K562 (cell line): ENCODE data around the gene LTK. TPM values are rescaled to one million over a fixed set of nuclear protein-coding genes. Genes with fewer than 3 reads are reported as not detected.
A peak's percentile ranks its signal among the peaks of the same experiment; 100 is the strongest.

Experiments
- ARID2 ChIP-seq: fragments of 450-650 bp; IDR thresholded peaks from 2 replicates; pipeline ENCODE4 v1.6.1; 2017; ENCODE audit warnings: antibody characterized with exemption, mild to moderate bottlenecking
- ARNT ChIP-seq, 2 experiments: fragments of 450-650 bp; IDR thresholded peaks; 2 replicates each; pipeline ENCODE4 v1.6.1; 2016; ENCODE audit warnings: mild to moderate bottlenecking in 1 of 2
- ASH1L ChIP-seq: fragments of 450-650 bp; IDR thresholded peaks from 2 replicates; pipeline ENCODE4 v1.6.1; 2018; ENCODE audit warnings: borderline replicate concordance, mild to moderate bottlenecking, low read depth; ENCODE audit not compliant: partially characterized antibody
- CREM ChIP-seq: IDR thresholded peaks from 2 replicates; pipeline ENCODE4 v1.6.1; 2014; ENCODE audit warnings: antibody characterized with exemption, low read depth
- CTCF ChIP-seq, 3 experiments: IDR thresholded peaks in 2 of 3; conservative IDR thresholded peaks in 1 of 3; 2 replicates each; pipeline ENCODE4 v1.5.1; 2011 to 2012; ENCODE audit warnings: low read length in 3 of 3, mild to moderate bottlenecking in 3 of 3, control low read depth in 2 of 3, improper control_type of control experiment in 1 of 3, inconsistent platforms in 1 of 3, low read depth in 1 of 3, mixed read lengths in 1 of 3, moderate library complexity in 1 of 3; ENCODE audit not compliant: insufficient read depth in 2 of 3
- DEAF1 ChIP-seq: fragments of 450-650 bp; formaldehyde crosslinking; IDR thresholded peaks from 2 replicates; pipeline ENCODE4 v1.4.0; 2020; ENCODE audit warnings: mild to moderate bottlenecking, moderate library complexity
- JUND ChIP-seq, 2 experiments: IDR thresholded peaks; 2 replicates in 1 of 2; 3 replicates in 1 of 2; pipeline ENCODE4 v1.6.1; 2011; ENCODE audit warnings: borderline replicate concordance in 2 of 2, low read depth in 2 of 2, low read length in 2 of 2, improper control_type of control experiment in 1 of 2, missing biosample characterization in 1 of 2, missing genetic modification characterization in 1 of 2, missing genetic modification reagents in 1 of 2
- KAT7 ChIP-seq: sonication (generic); formaldehyde crosslinking; IDR thresholded peaks from 2 replicates; pipeline ENCODE4 v1.8.0; 2022; ENCODE audit warnings: missing genetic modification reagents, mild to moderate bottlenecking, borderline replicate concordance
- NELFE ChIP-seq: IDR thresholded peaks from 2 replicates; pipeline ENCODE4 v1.6.1; 2011; ENCODE audit warnings: mild to moderate bottlenecking; ENCODE audit not compliant: insufficient read depth, insufficient read length
- POLR2AphosphoS2 ChIP-seq: IDR thresholded peaks from 2 replicates; pipeline ENCODE4 v1.6.1; 2012; ENCODE audit warnings: low read length, improper control_type of control experiment
- RB1 ChIP-seq: fragments of 450-650 bp; IDR thresholded peaks from 2 replicates; pipeline ENCODE4 v1.6.1; 2017; ENCODE audit warnings: low read depth, mild to moderate bottlenecking
- SMC3 ChIP-seq: conservative IDR thresholded peaks from 2 replicates; pipeline ENCODE4 v1.6.1; 2011; ENCODE audit warnings: low read depth, low read length, improper control_type of control experiment; ENCODE audit not compliant: insufficient read depth
- SOX6 ChIP-seq: fragments of 450-650 bp; IDR thresholded peaks from 2 replicates; pipeline ENCODE4 v1.6.1; 2014; ENCODE audit warnings: mild to moderate bottlenecking
- TBP ChIP-seq: optimal IDR thresholded peaks from 2 replicates; pipeline ENCODE3; 2011; ENCODE audit warnings: low read depth, low read length, improper control_type of control experiment
- ZNF592 ChIP-seq: fragments of 450-650 bp; IDR thresholded peaks from 2 replicates; pipeline ENCODE4 v1.6.1; 2017; ENCODE audit warnings: antibody characterized with exemption, mild to moderate bottlenecking
- ZZZ3 ChIP-seq: fragments of 450-650 bp; IDR thresholded peaks from 2 replicates; pipeline ENCODE4 v1.6.1; 2016; ENCODE audit warnings: antibody characterized with exemption, mild to moderate bottlenecking, moderate library complexity
- polyA plus RNA-seq, 8 experiments: library from polyadenylated mRNA; depleted of rRNA in 4 of 8; stranded (reverse) in 5 of 8; unstranded in 3 of 8; fragments of >200 nt; fragmentation: Nextera tagmentation in 2 of 8; fragmentation: Illumina TruSeq in 1 of 8; extraction: Ambion mirVana in 2 of 8; extraction: Trizol in 1 of 8; gene quantifications; 2 replicates each; pipeline versions ENCODE4 v1.2.1 to v1.2.3, GENCODE V29; 2011 to 2014; ENCODE audit warnings: inconsistent platforms in 1 of 8, missing spikeins in 1 of 8
- total RNA-seq, 7 experiments: library from RNA; depleted of rRNA in 6 of 7; stranded (reverse); fragments of >200 nt in 6 of 7; fragmentation: Illumina TruSeq in 2 of 7; extraction: Trizol in 2 of 7; gene quantifications; 2 replicates each; pipeline versions ENCODE4 v1.2.1 to v1.2.3, GENCODE V29; 2011 to 2021; ENCODE audit warnings: low replicate concordance in 1 of 7

The LTK gene
- total and polyA plus RNA-seq, 9 of the 15 experiments (the other 6 are each of a cell fraction or from before 2014, with no cell fraction given): 0.25 to 4.4 (median 1.8) TPM

- TF ChIP-seq CREM (no peak), RB1 (0 out of 2 replicates have a peak, but pooled peaks have one; percentile 21), ZNF592 (0 out of 2 replicates have a peak, but pooled peaks have one; percentile 28), POLR2AphosphoS2 (no peak), ARID2 (0 out of 2 replicates have a peak, but pooled peaks have one; percentile 29), TBP (no peak), NELFE (no peak), SMC3 (peak; percentile 88), ZZZ3 (0 out of 2 replicates have a peak, but pooled peaks have one; percentile 51), KAT7 (CRISPR knock-in tag) (0 out of 2 replicates have a peak, but pooled peaks have one; percentile 65), CTCF (IDR thresholded peaks at IDR 0.05 in 2 of 3, conservative IDR thresholded peaks at IDR 0.05 in 1 of 3; ENCODE audit: insufficient read depth in 2 of 3, low read depth in 1 of 3, low read length in 3 of 3) (peak; percentile 72 to 98 (median 92)), ASH1L (no peak), ARNT (IDR thresholded peaks at IDR 0.05) (peak in 1 of 2 experiments; percentile 38; a peak in 1 of 4 replicates), SOX6 (no peak), DEAF1 (CRISPR knock-in tag) (peak; percentile 89), JUND (IDR thresholded peaks at IDR 0.05; ENCODE audit: borderline replicate concordance, low read depth, low read length) (peak; percentile 41; the same call in 1 of the 2 replicates), JUND (tag; IDR thresholded peaks at IDR 0.05; ENCODE audit: borderline replicate concordance, low read depth, low read length) (no peak)
- TF ChIP-seq, all 486 proteins: peak for 18
These were observed 47.7 kb downstream of the LTK start (continued) for GRCh38 chr15:41465822-41466421.
